Superior temporal gyrus (tissue), 1 donor: ENCODE results near the gene ZGLP1.
"Not testable (repeated sequence)": the region's sequence is repeated elsewhere in the genome, so short reads cannot be mapped to it uniquely, and the experiment has no call there.

Experiments
- DNase-seq: peaks from one replicate; pipeline ENCODE4 v3.0.0-alpha.2; 2016; ENCODE audit errors: extremely low spot score

The ZGLP1 gene

GRCh38 chr19:10309423-10309822 is at the start of gene ZGLP1:
Gene ZGLP1 (minus strand): TSS chr19:10309815.
- DNase-seq: no peak

DNA sequence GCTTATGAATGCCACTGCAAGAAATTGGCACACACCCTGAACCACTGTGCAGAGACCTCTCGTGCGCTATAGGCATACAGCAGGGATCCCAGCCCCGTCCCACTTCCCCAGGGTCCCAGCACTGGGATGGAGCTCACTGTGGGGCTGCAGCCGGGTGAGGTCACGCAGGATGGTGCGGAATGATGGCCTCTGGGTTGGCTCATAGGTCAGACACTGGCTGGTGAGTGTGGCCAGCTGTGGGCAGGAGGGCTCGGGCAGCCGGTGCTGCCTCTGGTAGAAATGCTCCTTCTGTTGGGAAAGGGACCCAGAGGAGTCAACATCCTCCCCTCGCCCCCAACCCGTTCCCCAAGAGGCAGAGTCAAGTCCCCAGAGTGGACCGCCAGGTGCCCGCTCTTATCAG is 46.8 kb upstream of the ZGLP1 start:
- no peak for DNase-seq

GRCh38 chr19:10353793-10354391 is 44.3 kb upstream of the ZGLP1 start:
- DNase-seq: no peak

DNA sequence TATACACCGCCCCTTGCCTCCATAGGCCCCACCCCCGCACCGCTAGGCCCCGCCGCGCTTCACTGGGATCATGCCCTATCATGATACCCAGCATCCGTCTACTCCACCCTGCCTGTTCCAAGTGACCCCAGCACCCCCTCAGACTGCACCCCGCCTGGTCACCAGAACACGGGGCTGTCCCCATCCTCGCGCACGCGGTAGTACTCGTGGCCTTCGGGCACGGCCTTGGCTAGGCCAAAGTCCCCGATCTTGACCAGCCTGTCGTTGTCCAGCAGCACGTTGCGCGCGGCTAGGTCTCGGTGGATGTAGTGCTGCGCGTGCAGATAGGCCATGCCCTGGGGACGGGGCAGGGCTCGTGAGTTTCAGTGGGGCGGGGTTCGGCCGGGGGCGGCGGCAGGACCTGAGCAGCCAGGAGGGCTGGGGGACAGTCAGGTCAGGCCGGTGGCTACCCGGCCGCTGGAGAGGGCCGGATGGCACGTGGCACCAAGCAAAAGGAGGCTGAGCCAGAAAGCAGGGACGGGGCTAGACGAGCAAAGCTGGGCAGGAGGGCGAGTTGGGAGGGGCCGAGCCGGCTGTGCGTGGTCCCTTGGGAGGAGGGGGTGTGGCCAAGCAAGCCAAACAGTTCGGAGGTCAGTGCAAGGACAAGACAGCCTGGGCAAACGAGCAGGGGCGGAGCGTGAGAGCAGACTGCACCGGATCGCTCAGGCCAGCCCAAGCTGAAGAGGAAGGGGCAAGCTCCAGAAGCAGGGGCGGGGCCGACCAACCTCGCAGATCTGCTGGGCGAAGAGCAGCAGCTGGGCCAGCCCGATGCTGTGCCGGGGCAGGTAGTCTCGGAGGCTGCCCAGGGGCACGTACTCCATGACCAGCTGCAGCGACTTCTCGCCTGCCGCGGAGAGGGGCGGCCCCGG is 43.4 kb upstream of the ZGLP1 start:
- no peak for DNase-seq

GRCh38 chr19:10346509-10346908 is 36.9 kb upstream of the ZGLP1 start:
- peak; percentile 13 for DNase-seq

DNA sequence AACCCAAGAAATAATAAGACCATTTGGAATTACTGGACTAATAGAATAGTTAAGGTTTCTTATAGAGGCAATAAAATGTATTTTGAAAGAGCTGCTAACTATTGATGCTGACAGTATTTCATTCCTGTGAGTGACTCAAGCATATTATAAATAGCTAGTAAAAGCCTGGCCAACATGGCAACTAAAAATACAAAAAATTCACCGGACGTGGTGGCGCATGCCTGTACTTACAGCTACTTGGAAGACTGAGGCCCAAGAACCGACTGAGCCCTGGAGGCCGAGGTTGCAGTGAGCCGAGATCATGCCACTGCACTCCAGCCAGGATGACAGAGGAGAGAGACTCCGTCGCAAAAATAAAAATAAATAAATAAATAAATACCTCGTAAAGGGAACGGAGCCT is 35.2 kb upstream of the ZGLP1 start:
- peak; percentile 42 for DNase-seq

DNA sequence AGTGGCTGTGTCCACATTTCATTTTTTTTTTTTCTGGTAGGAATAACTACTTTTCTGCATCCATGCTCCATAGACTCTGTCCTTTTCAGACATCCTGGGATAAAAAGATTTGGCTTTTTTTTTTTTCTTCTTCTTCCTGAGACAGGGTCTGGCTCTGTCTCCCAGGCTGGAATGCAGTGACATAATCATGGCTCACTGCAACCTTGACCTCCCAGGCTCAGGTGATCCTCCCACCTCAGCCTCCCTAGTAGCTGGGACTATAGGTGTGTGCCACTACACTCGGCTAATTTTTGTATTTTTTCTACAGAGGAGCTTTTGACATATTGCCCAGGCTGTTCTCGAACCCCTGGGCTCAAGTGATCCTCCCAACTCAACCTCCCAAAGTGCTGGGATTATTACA is 33.9 kb upstream of the ZGLP1 start:
- DNase-seq: no peak

GRCh38 chr19:10339977-10340376 is 30.4 kb upstream of the ZGLP1 start:
- DNase-seq: no peak

DNA sequence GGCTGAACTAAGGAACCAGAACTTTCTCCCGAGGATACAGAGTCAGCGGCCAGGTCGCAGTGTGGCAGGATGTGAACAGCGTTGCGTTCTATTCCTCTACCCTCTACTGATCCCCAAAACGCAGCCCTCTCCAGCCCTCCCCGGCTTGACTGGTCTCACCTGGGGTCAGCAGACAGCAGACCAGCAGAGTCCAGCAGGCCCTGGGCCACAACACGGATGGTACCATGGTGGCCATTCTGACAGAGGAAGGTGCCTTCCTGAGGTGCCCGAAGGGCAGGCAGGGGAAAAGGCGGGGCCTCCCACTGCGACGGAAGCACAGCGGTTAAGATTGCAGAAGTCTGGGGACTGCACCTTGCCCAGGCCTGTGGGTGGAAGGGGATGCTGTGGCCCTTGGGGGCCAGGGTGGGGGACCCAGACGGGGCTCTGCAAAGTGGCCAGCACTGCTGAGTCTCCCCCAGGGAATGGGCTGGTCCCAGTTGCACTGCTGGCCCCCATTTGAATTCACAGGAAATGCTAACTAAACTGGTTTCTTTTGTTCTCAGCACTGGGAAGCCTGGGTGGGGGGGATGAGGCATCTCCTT is 29.9 kb upstream of the ZGLP1 start, which contains the start of gene ICAM3:
ICAM3 (minus strand) TSS at position 245 of the 581 bp plus-strand sequence; CDS start at position 235, 10 bp downstream.
- DNase-seq: no peak

DNA sequence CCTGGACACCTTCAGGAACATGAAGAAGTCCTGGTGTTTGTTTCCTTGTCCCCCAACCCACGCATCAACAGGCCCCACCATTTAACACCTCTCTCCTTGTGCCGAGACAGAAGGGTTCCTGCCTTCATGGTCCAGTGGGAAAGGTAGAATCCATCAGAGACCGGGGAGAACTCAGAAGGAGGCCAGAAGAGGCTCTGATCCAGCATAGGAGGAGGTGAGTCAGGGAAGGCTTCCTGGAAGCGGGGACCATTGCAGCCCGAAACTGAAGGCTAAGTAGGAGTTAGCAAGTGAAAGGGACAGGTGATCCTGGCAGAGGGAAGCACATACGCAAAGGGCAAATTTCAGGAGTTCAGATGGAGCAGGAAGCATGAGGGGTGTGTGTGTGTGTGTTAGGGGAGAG is 29.3 kb upstream of the ZGLP1 start:
- DNase-seq: no peak

DNA sequence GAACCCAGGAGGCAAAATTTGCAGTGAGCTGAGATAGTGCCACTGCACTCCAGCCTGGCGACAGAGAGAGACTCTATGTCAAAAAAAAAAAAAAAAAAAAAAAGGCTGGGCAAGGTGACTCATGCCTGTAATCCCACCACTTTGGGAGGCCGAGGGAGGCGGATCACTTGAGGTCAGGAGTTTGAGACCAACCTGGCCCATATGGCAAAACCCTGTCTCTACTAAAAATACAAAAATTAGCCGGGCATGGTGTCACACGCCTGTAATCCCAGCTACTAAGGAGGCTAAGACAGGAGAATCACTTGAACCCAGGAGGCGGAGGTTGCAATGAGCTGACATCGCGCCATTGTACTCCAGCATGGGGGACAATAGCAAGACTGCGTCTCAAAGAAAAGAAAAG is 27.1 kb upstream of the ZGLP1 start:
- not testable (repeated sequence) for DNase-seq

DNA sequence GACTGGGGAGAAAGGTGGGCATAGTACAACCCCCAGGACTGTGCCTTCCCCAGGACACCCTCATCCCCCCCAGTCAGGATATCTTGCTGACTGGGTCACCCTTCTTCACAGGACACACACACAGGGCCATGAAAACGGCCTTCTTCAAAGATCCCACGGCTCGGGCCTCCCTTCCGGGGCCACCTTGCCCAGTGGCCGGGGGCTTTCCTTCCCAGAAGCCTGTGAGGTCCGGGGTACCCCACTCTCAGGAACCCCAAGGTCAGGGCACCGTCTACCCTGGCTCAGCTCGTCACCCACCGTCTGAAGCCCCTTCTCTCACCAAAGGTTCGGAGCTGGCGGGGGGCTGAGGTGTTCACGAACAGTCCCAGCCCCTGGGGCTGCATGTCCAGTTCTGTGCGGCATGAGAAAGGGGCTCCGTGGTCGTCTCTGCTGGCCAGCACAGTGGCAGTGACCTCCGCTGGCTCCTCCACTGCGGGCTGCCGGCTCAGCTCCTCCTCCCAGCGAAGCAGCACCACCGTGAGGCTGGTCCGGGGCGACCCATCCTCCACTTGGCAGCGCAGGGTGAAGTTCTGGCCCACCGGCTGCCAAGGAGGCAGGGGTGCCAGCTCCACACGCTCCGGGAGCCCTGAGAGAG is 25.9 kb upstream of the ZGLP1 start:
- DNase-seq: no peak

DNA sequence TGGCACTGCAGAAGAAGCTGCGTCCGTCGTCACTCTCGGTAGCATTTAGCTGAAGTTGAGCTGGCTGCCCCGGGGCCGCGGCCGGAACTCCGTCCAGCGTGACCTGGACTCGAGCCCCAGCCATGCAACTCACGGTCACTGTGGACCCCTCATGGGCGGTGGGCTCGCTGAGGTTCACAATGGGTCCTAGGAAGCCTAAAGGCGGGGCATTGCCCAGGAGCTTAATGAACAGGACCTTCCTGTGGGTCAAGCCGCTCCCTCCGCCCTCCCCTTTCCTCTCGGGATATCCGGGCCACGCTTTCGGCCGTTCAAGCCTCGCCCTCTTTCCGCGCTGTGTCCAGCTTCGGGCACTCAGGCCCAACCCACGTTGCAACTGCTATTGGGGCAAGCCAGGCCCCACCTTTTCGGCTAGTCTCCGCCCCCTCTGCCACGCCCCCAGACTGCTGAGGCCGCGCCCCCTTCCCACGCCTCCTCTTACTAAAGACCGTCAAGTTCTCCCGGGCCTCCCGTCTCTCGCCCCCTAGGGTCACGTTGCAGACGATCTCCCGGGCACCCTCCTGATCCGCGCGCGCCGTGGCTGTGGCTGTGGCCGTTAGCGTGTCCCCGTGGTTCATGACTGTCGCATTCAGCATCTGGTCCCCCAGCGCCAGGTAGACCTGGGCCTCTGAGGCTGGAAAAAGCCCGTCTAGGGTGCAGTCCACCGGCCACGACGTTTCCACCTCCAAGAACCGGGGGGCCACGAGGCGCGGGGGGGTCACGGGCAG is 25.2 kb upstream of the ZGLP1 start:
- peak; percentile 64 for DNase-seq

- DNase-seq: no peak
These were observed 24.4 kb upstream of the ZGLP1 start for GRCh38 chr19:10333758-10334587.

DNA sequence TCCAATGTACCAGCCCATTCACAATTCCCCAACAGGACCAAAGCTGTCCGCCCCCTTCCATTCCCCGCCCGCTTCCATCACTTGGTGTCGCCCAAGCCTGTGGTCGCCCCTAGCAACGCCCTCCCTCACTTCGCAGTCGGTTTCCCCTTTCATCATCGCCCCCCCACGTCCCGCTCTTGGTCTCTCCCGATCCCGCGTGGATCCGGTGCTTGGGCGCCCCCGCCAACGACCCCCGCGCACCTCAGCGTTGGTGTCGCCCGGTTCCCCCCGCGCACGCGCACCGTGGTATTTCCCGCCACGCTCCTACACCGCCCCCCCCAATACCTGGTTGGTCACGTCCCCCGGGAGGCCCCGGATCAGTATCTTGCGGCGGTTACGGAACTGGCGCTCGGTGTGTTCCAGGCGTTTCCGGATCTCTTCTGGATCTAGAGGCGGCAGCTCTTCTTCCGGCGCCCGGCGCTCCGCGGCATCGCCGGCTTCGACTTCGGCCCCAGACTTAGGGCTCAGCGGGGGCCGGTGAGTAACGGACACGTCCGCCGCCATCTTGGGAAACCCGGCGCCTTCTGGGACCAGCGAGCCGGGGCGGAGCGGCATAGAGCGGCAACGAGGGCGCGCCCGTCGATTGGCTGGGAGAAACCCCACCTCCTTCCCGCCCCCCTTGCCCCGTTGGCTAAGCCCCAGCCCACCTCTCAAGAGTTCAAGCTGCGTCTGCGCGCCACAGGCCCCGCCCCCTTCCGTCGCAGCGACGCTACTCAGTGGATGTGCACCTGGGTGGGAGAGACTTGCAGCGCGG is 23.5 kb upstream of the ZGLP1 start, which contains the start of gene RAVER1:
RAVER1 (minus strand) TSS at position 565 of the 793 bp plus-strand sequence; CDS start at position 543, 22 bp downstream.
- DNase-seq: peak; percentile 97

GRCh38 chr19:10332158-10332964 is 22.7 kb upstream of the ZGLP1 start:
- DNase-seq: no peak

DNA sequence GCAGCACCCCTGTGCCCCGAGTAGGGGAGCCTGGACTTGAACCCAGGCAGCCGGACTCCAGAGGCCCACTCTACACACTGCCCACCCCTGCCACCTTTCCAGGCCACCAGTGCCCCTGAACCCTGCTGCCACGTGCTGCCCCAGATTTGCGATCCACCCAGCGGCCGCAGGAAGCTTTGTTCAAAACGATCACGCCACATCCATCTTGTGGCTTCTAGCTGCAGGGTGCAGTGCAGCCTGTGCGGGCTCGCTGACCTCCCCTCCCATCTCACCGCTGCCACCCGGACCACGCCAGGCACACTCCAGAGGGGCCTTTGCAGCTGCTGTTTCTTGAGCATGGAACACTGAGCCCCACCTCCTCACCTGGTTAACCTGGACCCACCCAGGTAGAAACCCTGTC is 19.9 kb upstream of the ZGLP1 start:
- DNase-seq: no peak

GRCh38 chr19:10328558-10329429 is 19.2 kb upstream of the ZGLP1 start:
- DNase-seq: no peak
